PC-3 (cell line): ENCODE results near the gene PSMF1. TPM values are rescaled to one million over a fixed set of nuclear protein-coding genes. Genes with fewer than 3 reads are reported as not detected.

Experiments
- ATAC-seq: fragments of 200-7000 bp; cut with Tn5 transposase; 2 replicates; pipeline ENCODE4 v1.9.1; 2020; ENCODE audit warnings: mild to moderate bottlenecking, moderate library complexity
- BruUV-seq: library from RNA; stranded (reverse); fragments of 400-500 nt; replicated peaks from 2 replicates; lab custom pipeline; 2021; lab: Mats Ljungman, UMichigan
- CTCF ChIA-PET: fragments of 300-600 bp; sonication (Branson Sonifier 250); formaldehyde crosslinking; loops from one replicate; lab custom pipeline; 2022; ENCODE audit warnings: antibody characterized with exemption; lab: Charles Lee
- POLR2A ChIA-PET: fragments of 300-600 bp; sonication (Branson Sonifier 250); formaldehyde crosslinking; loops from one replicate; lab custom pipeline; 2022; ENCODE audit warnings: antibody characterized with exemption; ENCODE audit not compliant: unreplicated experiment; lab: Charles Lee
- DNase-seq: peaks from one replicate; pipeline ENCODE4 v3.0.0-alpha.2; 2015
- H2AFZ ChIP-seq: fragments of 300-600 bp; sonication (generic); 2 replicates; pipeline ENCODE4 v1.6.0; 2016; ENCODE audit warnings: antibody characterized with exemption, low read length
- H3F3A ChIP-seq: fragments of 300-600 bp; sonication (generic); one replicate; pipeline ENCODE4 v1.6.0; 2017; ENCODE audit warnings: antibody characterized with exemption, low read length, control low read depth, mild to moderate bottlenecking; ENCODE audit not compliant: unreplicated experiment
- H3K27ac ChIP-seq: fragments of 300-600 bp; sonication (generic); 2 replicates; pipeline ENCODE4 v1.5.1; 2016; ENCODE audit warnings: mild to moderate bottlenecking, low read length
- H3K27me3 ChIP-seq: fragments of 300-600 bp; sonication (generic); 2 replicates; pipeline ENCODE4 v1.6.1; 2016; ENCODE audit warnings: low read length, mixed read lengths
- H3K36me3 ChIP-seq: fragments of 300-600 bp; sonication (generic); 2 replicates; pipeline ENCODE4 v1.6.1; 2016; ENCODE audit warnings: low read depth, mixed run types, low read length, mixed read lengths
- H3K4me1 ChIP-seq: fragments of 300-600 bp; sonication (generic); 2 replicates; pipeline ENCODE4 v1.5.1; 2016; ENCODE audit warnings: low read length; ENCODE audit not compliant: insufficient read depth
- H3K4me2 ChIP-seq: fragments of 300-600 bp; sonication (generic); 2 replicates; pipeline ENCODE4 v1.6.0; 2016; ENCODE audit warnings: low read length
- H3K4me3 ChIP-seq: fragments of 300-600 bp; sonication (generic); 2 replicates; pipeline ENCODE4 v1.5.1; 2016; ENCODE audit warnings: mild to moderate bottlenecking, low read length, mixed read lengths
- H3K79me2 ChIP-seq: fragments of 300-600 bp; sonication (generic); 2 replicates; pipeline ENCODE4 v1.6.1; 2017; ENCODE audit warnings: low read length, mixed read lengths
- H3K9ac ChIP-seq: fragments of 300-600 bp; sonication (generic); 2 replicates; pipeline ENCODE4 v1.6.0; 2016; ENCODE audit warnings: mild to moderate bottlenecking, low read length
- H3K9me2 ChIP-seq: fragments of 300-600 bp; sonication (generic); replicated peaks from 2 replicates; pipeline ENCODE4 v1.6.1; 2016; ENCODE audit warnings: mixed run types, low read length, mixed read lengths
- H3K9me3 ChIP-seq: fragments of 300-600 bp; sonication (generic); 2 replicates; pipeline ENCODE4 v1.6.1; 2016; ENCODE audit warnings: low read length, mixed read lengths
- H4K20me1 ChIP-seq: fragments of 300-600 bp; sonication (generic); 2 replicates; pipeline ENCODE4 v1.6.1; 2016; ENCODE audit warnings: low read length, mixed read lengths
- EZH2 ChIP-seq: fragments of 300-600 bp; sonication (generic); IDR thresholded peaks from one replicate; pipeline ENCODE4 v1.6.1; 2017; ENCODE audit warnings: antibody characterized with exemption, mild to moderate bottlenecking, low read length; ENCODE audit not compliant: unreplicated experiment
- EZH2phosphoT487 ChIP-seq: fragments of 300-600 bp; sonication (generic); IDR thresholded peaks from 2 replicates; pipeline ENCODE4 v1.6.1; 2018; ENCODE audit warnings: mild to moderate bottlenecking, antibody characterized with exemption, low read length, borderline replicate concordance
- intact Hi-C: fragments of 100-400 bp; cut with micrococcal nuclease; formaldehyde crosslinking; loops from 2 replicates; pipeline ENCODE4 v1.9.0; 2023
- total RNA-seq: library from RNA; depleted of rRNA; stranded (reverse); fragments of >200 nt; gene quantifications from 2 replicates; pipeline ENCODE4 v1.2.3, GENCODE V29; 2014
- TF ChIP-seq, protein P1 (sequence below): fragments of 300-600 bp; sonication (generic); conservative IDR thresholded peaks from 2 replicates; pipeline ENCODE4 v1.5.1; 2017; ENCODE audit warnings: antibody characterized with exemption, low read depth, mild to moderate bottlenecking, low read length

PSMF1 gene
- total RNA-seq, 1 experiment from 2014 or later = 60.8 TPM

DNA sequence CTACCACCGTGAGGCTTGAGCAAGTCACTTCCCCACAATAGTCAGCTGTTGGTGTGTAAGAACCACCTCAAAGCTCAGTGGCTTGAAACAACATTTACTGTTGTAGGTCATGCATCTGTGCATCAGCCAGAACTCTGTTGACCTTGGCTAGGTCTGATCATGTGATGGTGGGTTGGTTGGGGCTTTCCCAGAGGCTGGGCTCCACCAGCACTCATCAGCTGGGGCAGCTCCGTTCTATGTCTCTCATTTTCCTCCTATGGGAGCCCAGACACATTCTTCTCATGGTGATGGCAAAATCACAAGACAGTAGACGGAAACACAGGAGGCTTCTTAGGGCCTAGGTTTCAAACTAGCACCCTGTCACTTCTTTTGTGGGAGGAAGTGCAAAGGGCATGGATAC lies 42.8 kb upstream of the PSMF1 start:
- TF ChIP-seq, protein P1, sequence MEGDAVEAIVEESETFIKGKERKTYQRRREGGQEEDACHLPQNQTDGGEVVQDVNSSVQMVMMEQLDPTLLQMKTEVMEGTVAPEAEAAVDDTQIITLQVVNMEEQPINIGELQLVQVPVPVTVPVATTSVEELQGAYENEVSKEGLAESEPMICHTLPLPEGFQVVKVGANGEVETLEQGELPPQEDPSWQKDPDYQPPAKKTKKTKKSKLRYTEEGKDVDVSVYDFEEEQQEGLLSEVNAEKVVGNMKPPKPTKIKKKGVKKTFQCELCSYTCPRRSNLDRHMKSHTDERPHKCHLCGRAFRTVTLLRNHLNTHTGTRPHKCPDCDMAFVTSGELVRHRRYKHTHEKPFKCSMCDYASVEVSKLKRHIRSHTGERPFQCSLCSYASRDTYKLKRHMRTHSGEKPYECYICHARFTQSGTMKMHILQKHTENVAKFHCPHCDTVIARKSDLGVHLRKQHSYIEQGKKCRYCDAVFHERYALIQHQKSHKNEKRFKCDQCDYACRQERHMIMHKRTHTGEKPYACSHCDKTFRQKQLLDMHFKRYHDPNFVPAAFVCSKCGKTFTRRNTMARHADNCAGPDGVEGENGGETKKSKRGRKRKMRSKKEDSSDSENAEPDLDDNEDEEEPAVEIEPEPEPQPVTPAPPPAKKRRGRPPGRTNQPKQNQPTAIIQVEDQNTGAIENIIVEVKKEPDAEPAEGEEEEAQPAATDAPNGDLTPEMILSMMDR = no peak
- TF ChIP-seq EZH2 (no peak), EZH2phosphoT487 (no peak)
- Histone ChIP-seq H4K20me1 (no peaks in the 10 kb centered on the region), H3K36me3 (no peaks in the 10 kb centered on the region), H3K9me3 (no peaks in the 10 kb centered on the region), H3K9me2 (no peaks in the 10 kb centered on the region), H3K27me3 (no peaks in the 10 kb centered on the region), H3F3A (no peaks in the 10 kb centered on the region), H3K27ac (no peak overlapping the region), H3K79me2 (no peaks in the 10 kb centered on the region), H3K4me2 (no peak overlapping the region), H3K9ac (no peak overlapping the region), H2AFZ (no peak overlapping the region), H3K4me1 (no peaks in the 10 kb centered on the region), H3K4me3 (no peak overlapping the region)
- no peak for ATAC-seq
- BruUV-seq = no TSS peak
- POLR2A ChIA-PET = no interaction called here
- intact Hi-C loops = no loop called here
- DNase-seq = no peak
- CTCF ChIA-PET = no interaction called here

DNA sequence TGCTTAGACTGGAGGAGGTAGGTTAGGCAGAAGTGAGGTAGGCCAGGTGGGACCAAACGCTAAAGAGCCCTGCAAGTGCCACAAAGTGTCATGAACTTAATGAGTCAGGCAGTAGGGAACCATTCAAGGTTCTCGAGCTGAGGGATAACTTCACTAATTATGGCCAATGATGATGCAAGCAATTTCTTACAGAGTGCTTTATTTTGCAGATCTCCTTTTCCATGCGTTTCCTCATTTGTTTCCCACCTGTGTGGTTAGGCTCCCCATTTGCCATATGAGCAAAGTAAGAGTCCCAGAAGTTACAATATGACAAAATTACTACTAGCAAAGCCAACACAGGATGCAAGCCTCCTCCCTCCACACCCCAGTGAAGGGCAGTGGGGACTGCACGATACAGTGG lies 36.5 kb upstream of the PSMF1 start:
- no peaks in the 10 kb centered on the region for H3K79me2 ChIP-seq

DNA sequence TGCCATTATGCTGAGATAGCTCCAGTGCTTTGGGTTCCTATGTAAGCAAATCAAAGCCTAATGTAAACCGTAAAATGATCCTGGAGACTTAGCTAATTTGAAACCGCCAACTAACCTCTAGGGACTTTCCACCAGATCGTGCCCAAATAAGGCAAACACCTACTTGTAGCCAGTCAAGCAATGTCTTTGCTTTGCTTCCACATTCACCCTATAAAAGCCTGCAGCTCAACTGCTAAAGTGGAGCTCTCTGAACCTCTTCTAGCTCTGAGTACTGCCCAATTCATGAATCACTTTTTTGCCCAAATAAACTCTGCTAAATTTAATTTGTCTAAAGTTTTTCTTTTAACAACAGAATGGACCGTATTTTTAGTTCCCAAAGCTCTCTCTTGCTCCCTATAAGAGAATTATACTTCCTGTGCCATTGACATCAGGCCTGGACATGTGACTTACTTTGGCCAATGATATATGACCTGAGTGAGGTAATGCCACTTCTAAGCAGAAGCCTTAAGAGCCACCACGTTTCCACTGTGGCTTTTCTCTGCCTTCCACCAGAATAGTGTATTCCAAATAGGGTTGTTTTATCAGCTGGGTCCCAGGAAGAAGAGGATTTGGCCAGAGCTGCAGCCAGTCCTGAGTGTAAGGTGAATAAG lies 34.8 kb upstream of the PSMF1 start:
- H2AFZ ChIP-seq = no peak overlapping the region
- no peaks in the 10 kb centered on the region for H3K4me1 ChIP-seq
- H3K27ac ChIP-seq = no peak overlapping the region
- no TSS peak for BruUV-seq
- TF ChIP-seq EZH2phosphoT487 = no peak
- no peak for TF ChIP-seq EZH2
- TF ChIP-seq, protein P1 = no peak
- H3F3A ChIP-seq = no peaks in the 10 kb centered on the region
- DNase-seq (no peak), ATAC-seq (no peak)
- no peaks in the 10 kb centered on the region for H3K27me3 ChIP-seq
- H3K9me3 ChIP-seq = no peaks in the 10 kb centered on the region
- no peaks in the 10 kb centered on the region for H4K20me1 ChIP-seq
- H3K4me3 ChIP-seq = no peak overlapping the region
- H3K36me3 ChIP-seq = no peaks in the 10 kb centered on the region
- H3K4me2 ChIP-seq = no peak overlapping the region
- ChIA-PET CTCF (interaction anchor here (0.7 kb wide), 1 partner anchor 168 kb away, joined by 3 read pairs; the partner anchor contains the start of gene ANGPT4), POLR2A (no interaction called here)
- no peaks in the 10 kb centered on the region for H3K79me2 ChIP-seq
- no peak overlapping the region for H3K9ac ChIP-seq
- intact Hi-C loops = no loop called here
- H3K9me2 ChIP-seq = no peaks in the 10 kb centered on the region

More for the DNA sequence above, 36.5 kb upstream of the PSMF1 start:
- ChIA-PET POLR2A (no interaction called here), CTCF (no interaction called here)
- Histone ChIP-seq H3K4me2 (no peak overlapping the region), H3K36me3 (no peaks in the 10 kb centered on the region), H3K27ac (no peak overlapping the region), H3K27me3 (no peaks in the 10 kb centered on the region), H4K20me1 (no peaks in the 10 kb centered on the region), H3K4me1 (no peaks in the 10 kb centered on the region), H3K4me3 (no peak overlapping the region), H3K9me2 (no peaks in the 10 kb centered on the region), H3K9ac (no peak overlapping the region), H3K9me3 (no peaks in the 10 kb centered on the region), H3F3A (no peaks in the 10 kb centered on the region), H2AFZ (no peak overlapping the region)
- no peak for ATAC-seq
- TF ChIP-seq EZH2 = no peak
- TF ChIP-seq, protein P1 = no peak
- TF ChIP-seq EZH2phosphoT487 = no peak
- DNase-seq = no peak
- intact Hi-C loops = no loop called here
- BruUV-seq = no TSS peak
